HG03066 (cell line): ENCODE data around the gene TMEM91.
"Not testable (repeated sequence)": the region's sequence is repeated elsewhere in the genome, so short reads cannot be mapped to it uniquely, and the experiment has no call there.

Source experiments
- ATAC-seq: cut with Tn5 transposase; IDR thresholded peaks from one replicate; pipeline ENCODE4 v1.9.1; 2021; ENCODE audit warnings: low read depth; ENCODE audit not compliant: unreplicated experiment

TMEM91 gene

DNA sequence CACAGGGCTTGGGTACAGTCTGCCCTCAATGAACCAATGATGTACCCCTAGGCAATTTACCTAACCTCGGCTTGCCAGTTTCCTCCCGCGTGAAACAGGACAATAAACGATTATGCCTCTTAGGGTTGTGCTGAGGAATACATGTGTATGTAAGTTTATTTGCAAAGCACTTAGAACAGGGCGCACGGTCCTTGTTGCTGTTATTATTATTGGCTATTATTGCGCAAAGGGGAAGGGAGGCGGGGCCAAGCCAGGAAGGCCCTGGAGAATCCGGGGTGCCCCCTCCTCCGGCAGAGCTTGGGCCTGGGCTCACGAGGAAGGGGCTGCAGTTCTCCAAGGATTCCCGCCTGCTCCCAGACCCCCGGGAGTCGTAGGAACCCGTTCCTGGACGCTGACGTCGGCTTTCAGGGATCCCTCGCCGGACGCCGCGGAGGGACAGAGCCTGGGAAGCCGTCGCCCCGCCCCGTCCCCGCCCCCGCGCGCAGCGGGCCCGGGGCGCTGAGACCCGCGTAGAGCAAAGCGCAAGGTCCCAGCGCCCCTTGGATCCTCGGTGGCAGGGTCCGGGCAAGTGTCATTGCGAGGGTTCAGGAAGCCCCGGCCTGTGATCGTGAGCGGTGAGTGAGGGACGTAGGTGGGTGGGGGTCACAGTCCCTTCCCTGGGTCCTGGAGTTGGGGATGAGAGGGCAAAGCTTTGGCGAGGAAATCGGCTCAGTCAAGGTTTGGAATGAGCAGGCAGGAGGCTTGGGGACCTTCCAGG is at the start of gene TMEM91:
Gene TMEM91 (plus strand): TSS at position 293 of the 757 bp plus-strand sequence. CDS start 1,777 bp downstream, outside the sequence.
- ATAC-seq: no peak

DNA sequence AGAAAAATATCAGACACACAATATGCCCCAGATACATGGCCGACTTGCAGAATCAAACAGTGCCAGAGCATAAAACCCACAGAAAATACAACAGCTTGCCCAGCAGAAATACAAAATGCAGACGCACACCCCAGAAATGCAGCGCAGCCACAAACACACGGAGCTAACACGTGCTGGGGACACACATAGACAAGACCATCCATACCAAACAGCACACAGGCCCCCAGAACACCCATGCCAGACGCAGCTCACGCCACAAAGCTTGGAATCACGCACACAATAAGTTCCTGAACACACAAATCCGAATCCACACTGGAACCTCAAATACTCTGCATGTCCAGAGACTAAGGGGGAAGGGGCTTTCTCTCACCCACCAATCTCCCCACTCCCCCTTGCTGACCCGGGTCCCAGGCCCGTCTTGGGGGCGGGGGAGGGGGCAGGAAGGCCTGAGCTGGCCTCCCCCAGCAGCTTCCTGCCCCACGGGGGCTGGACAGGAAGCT is 49.2 kb upstream of the TMEM91 start:
- ATAC-seq: no peak

DNA sequence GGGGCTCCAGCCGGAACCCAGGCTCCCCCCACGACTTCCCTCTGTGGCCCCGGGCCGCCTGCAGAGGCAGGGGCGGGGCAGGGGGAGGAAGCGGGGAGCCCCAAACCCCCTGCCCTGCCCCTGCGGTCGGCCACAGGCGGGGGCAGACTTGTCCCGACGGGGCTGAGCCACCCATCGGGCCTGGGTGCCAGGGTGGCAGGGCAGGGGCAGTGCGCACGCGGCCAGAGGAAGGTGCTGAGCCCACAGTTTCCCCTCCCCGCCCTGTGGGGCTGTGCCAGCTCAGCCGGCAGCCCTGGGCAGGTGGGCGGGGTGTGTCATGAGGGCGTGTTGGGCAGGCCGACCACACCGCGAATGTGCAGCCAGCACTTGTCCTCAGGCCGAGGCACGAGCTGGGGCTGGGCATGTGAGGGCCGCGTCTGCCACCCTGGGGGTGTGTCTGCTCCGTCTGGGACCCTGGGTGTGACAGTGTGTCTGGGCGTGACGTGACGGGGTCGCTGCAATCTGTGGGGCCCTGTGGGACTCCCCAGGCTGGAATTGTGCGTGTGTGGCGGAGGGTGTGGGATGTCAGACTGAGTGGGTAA is 48.7 kb upstream of the TMEM91 start:
- ATAC-seq: peak; percentile 50

DNA sequence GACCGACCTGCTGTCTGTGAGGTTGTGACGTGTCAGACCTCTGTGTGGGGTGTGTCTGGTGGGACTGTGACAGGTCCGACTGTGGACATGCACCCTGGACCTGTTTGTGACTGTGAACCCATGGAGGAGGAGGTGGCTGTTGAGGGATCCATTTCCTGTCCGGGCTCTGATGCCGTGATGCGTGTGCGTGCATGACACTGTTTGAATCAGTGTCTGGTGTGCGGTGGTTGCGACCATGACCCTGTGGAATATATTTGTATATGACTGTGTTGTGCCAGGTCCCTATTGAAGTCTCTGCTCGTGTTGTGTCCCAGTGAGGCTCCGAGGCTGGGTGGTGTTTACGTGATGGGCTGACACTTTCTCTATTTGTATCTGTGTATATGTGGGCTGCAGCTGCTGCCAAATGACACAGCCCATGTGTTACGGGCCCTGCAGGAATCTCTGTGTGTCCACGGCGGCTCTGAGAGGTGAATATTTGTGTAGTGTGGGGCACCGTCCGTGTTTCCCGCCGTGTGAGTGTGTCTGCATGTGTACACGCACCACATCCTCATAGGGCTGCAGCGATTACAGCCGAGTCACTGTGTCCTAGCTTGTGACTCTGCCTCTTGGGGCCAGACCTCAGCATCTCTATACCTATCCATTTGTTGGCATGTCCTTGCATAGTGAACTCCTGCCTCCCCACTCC is 48.0 kb upstream of the TMEM91 start:
- peak; percentile 13 for ATAC-seq

DNA sequence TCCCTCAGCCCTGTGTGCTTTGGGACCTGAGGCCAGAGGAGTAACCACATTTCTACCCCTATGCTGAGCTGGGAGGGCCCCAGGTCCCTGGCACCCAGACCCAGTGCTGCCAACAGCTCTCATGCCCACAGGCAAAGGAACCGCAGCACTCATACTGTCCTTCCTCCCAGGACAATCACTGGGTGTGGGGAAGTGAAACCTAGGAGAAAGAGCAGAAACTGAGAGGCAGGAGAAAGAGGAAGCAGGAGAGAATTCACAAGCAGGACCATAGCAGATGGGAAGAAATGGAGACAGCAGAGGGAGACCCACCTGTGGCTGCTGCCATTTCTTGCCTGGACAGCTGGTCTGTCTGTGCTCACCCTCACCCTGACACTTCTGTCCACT is 47.5 kb upstream of the TMEM91 start:
- no peak for ATAC-seq

DNA sequence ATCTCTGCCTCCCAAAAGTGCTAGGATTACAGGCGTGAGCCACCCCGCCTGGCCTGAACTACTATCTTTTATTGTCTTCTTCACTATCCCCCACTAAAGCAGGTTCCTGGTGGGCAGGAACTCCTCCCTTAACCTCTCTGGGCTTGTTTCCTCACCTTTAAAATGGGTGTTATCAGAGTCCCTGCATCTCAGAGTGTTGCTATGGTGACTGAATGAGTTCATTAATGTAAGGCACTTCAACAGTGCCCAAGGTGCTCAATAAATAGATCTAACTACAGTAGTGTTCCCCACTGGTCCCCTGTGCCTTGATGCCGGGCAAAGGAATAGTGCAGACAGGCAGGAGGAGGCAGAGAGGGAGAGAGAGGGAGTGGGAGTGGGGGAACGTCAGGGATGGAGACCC is 45.9 kb upstream of the TMEM91 start:
- ATAC-seq: no peak

DNA sequence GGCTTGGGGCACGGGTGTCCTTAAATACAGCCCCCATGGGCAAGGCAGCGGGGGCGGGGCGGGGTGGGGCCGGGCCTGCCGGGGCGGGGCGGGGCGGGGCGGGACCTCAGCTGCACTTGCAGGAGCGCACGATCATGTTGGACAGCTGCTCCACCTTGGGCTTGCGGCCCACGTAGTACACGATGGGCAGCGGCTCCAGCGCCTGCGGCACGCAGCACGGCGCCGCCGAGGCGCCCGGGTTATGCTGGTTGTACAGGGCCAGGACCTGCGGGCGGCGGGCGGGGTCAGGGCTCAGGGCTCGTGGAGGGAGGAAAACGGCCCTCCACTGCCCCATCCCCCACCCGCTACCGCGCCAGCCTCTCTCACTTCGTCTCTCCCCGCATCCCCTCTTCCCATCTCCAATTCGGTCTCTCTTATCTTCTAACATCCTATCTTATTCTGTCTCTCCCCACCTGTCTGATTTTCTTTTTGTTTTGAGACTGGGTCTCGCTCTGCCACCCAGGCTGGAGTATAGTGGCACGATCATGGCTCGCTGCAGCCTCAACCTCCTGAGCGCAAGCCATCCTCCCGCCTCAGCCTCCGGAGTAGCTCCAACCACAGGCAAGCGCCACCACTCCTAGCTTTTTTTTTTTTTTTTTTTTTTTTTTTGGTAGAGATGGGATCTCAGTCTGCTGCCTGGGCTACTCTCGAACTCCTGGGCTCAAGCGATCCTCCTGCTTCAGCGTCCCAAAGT is 45.2 kb upstream of the TMEM91 start:
- ATAC-seq: no peak

DNA sequence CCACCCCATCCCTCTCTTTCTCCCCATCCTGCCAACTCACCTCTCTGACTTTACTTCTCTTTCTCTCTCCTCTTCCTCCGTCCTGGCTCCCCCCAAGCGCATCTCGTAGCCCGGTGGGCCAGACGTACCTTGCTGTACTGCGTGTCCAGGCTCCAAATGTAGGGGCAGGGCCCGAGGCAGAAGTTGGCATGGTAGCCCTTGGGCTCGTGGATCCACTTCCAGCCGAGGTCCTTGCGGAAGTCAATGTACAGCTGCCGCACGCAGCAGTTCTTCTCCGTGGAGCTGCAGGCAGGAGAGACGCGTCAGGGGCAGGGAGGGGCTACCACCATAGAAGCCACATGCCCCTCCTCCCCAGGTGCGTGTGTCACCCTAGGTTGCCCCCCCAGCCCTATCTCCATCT is 44.3 kb upstream of the TMEM91 start:
- no peak for ATAC-seq

DNA sequence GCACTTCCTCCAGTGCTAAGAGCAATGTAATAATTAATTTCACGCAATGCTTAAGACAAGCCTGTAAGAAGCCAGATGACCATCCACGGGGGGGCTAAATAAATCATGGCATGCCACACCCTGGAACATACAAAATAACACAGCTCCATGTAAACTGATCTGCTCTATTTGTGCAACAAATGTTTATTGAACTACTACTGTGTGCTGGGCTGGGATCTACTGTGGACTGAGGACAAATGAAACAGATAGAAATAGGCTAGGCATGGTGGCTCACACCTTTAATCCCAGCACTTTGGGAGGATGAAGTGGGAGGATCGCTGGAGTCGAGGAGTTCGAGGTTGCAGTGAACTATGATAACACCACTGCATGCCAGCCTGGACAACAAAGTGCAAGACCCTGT is 43.9 kb upstream of the TMEM91 start:
- ATAC-seq: no peak

DNA sequence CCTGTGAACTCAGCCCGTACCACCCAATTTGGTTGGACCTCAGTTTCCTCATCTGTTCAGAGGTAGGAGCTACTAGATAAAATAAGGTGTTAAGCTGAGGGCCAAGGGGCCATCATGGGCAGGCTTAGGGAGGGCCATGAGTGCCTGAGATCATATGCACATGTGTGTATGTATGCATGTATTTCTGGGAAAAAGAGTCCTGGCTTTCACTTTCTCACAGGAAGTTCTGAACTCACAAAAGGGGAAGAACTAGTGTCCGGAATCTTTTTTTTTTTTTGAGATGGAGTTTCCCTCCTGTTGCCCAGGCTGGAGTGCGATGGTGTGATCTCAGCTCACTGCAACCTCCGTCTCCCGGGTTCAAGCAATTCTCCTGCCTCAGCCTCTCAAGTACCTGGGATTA is 41.5 kb upstream of the TMEM91 start:
- no peak for ATAC-seq

DNA sequence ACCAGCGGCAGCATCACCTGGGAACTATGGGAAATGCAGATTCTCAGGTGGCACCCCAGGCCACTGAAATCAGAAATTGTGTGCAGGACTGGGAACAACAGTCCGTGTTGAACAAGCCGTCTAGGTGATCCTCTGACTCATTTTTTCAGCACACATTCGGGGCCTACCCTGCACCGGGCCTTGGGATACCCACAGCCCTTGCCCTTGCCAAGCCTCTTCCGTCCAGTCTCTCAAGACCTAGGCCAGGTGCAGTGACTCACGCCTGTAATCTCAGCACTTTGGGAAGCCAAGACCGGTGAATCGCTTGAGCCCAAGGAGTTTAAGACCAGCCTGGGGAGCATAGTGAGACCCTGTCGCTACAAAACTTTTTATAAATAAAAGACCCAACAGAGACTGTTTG is 40.9 kb upstream of the TMEM91 start:
- no peak for ATAC-seq

DNA sequence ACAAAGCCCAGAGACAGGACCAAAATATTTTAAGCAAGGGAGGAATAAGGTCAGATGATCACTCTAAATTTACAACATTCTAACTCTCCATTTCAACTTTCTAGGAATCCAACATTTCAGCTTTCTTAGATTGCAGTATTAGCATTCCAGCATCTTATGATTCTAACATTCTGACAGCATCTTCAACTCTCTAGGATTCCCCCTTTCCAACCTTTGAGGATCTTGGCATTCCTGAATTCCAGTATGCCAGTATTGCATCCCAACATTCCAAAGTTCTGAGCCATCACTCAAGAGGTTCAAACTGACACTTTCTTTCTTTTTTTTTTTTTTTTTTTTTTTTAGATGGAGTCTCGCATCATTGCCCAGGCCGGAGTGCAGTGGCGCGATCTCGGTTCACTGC is 36.4 kb upstream of the TMEM91 start:
- no peak for ATAC-seq

DNA sequence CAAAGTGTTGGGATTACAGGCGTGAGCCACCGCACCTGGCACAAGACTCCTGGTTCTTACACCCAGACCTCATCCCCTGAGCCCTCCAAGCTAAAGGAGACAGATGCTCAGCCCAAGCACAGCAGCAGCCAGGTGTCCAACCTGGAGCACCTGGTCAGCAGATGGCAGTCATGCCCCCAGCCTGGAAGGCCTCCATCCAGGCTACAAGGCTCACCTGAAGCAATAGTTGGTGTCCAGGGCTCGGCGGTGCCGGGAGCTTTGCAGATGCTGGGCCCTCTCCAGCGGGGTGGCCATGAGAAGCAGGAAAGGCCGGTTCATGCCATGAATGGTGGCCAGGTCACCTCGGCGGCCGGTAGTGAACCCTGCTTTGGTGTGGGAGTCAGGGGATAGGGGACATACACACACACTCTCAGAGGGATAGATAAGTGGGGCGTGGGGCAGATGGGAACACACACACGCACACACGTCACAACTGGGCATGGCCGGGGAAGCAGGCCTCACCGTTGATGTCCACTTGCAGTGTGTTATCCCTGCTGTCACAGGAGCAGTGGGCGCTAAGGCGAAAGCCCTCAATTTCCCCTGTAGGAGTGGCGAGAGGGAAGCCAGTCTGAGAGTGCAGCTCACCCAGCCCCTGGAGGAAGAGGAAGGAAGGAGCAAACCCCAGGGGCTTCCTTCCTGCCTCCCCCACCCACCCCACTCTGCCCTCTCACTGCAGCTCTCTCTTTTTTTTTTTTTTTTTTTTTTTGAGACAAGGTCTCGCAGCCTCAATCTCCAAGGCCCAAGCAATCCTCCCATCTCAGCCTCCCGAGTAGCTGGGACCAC is 34.5 kb upstream of the TMEM91 start:
- no peak for ATAC-seq

DNA sequence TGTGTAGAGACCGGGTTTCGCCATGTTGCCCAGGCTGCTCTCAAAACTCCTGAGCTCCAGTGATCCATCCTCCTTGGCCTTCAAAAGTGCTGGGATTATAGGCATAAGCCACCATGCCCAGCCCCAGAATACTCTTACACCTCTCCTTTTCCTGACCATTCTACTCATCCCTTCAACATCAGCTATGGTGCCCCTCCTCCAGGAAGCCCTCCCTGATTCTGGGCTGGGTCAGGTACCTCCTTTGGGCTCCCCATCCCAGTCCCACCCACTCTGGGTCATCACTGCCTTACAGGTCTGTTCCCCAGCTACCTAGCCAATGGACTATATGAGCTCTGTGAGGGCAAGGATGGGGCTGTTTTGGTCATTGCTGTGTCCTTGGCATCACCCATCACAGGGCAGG is 32.2 kb upstream of the TMEM91 start:
- no peak for ATAC-seq

DNA sequence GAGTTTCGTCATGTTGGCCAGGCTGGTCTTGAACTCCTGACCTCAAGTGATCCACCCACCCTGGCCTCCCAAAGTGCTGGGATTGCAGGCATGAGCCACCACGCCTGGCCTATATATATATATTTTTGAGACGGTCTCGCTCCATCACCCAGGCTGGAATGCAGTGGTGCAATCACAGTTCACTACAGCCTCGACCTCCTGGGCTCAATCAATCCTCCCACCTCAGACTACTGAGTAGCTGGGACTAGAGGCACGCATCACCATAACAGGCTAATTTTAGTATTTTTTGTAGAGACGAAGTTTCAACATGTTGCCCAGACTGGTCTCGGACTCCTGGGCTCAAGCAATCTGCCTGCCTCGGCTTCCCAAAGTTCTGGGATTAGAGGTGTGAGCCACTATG is 29.4 kb upstream of the TMEM91 start:
- not testable (repeated sequence) for ATAC-seq

DNA sequence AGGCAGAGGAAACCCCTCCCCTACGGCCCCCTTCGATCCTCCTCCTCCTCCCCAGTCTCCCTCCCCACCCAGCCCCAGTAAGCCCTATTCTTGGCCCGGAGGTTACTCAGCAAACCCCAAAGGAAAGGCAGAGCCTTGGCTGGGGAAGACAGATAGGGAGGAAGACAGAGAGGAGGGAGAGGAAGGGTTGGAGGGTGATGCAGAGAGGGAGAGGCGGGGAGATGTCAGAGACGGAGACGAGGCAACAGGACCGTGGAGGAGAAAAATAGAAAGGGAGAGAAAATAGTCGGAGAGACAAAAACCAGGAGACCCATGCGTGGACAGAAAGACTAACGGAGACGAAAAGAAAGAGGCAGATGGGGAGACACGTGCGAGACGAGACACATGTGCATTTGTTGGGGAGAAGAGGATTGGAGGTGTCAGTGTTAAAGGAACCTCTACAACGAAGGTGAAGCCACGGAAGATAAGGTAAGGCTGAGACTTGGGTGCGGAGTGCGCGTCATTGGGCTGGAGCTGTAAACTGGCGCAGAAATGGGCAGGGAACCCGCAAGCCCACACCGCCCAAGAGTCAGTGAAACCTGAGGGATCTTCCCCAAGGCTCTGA is 25.5 kb upstream of the TMEM91 start:
- ATAC-seq: no peak

DNA sequence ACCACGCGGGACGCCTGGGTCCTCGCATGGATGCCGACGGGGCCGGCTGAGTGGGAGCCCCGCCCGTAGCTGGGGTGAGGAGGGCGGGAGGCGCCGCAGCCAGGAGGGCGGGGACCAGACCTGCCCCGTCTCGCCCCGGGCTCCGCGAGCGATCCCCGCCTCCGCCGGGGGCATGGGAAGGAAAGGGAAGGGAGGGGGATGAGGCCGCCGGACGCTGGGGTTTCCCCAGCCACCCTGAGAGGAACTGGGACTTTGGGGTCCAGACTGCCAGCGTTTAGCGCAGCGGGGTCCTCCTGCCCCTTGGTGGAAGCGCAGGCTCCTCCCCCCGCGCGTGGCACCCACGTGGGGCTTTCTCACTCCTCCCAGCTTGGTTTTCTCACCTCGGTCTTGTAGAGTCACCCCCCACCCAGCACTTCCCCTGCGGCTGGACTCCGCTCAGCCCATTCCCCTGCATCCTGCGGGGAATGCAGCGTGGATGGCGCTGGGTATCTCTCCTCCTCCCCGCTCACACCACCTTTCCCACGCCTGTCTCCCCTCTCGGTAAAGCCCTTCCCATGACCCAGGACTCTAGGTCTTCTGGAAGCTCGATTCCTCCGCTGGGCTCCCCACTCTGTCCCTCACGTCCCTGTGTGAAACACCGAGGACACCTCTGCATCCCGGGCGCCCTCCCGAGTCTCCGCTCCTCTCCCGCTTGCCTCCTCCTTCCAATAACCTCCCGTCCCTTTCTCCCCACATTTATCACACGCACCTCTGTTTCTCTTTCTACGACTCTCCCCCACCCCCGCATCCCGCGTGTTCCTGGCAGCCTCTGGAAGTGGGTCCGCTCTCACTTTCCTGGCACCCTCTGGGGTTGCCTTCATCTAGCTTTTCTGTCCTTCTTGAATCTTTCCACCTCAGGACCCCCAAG is 24.7 kb upstream of the TMEM91 start:
- ATAC-seq: no peak

DNA sequence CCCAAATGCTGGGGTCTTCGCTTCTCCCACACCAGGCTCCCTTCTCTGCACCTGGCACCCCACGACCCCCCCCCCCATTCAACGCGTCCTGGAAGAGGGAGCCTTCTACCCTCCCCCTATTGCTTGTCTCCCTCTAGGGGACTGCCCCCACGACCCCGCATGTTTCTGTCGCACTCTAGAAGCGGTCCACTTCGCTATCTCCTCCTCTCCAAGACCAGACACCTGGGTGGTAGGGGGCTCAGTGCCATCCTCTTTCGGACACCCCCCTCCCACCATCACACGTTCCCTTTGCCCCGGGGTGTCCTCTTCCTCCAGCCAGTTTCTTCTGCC is 24.1 kb upstream of the TMEM91 start:
- no peak for ATAC-seq
